H1 (cell line): ENCODE results near the gene MPPE1. TPM values are rescaled to one million over a fixed set of nuclear protein-coding genes. Genes with fewer than 3 reads are reported as not detected.

Experiments used
- CHD1 ChIP-seq: IDR thresholded peaks from 2 replicates; pipeline ENCODE4 v1.6.1; 2012; ENCODE audit warnings: low read depth, low read length, improper control_type of control experiment
- EGR1 ChIP-seq: IDR thresholded peaks from 2 replicates; pipeline ENCODE4 v1.6.1; 2011; ENCODE audit warnings: low read depth, low read length, borderline replicate concordance
- GABPA ChIP-seq: IDR thresholded peaks from 2 replicates; pipeline ENCODE4 v1.6.1; 2011; ENCODE audit warnings: mild to moderate bottlenecking, low read length, moderate library complexity, borderline replicate concordance; ENCODE audit not compliant: insufficient read depth
- GTF2F1 ChIP-seq: IDR thresholded peaks from 2 replicates; pipeline ENCODE4 v1.6.1; 2012; ENCODE audit warnings: low read depth, low read length, improper control_type of control experiment, borderline replicate concordance
- HDAC2 ChIP-seq, 2 experiments: fragments of 300-600 bp in 1 of 2; sonication (generic) in 1 of 2; IDR thresholded peaks; 2 replicates each; pipeline ENCODE4 v1.6.1; 2011 to 2012; ENCODE audit warnings: low read depth in 2 of 2, low read length in 2 of 2, mild to moderate bottlenecking in 2 of 2, moderate library complexity in 2 of 2, borderline replicate concordance in 1 of 2, inconsistent platforms in 1 of 2
- KDM1A ChIP-seq: fragments of 200-600, 300-600 bp; sonication (generic); IDR thresholded peaks from 2 replicates; pipeline ENCODE4 v1.7.1; 2016; ENCODE audit warnings: mild to moderate bottlenecking, low read length, borderline replicate concordance
- MAFK ChIP-seq: IDR thresholded peaks from 2 replicates; pipeline ENCODE4 v1.6.1; 2012; ENCODE audit warnings: low read depth, mild to moderate bottlenecking, improper control_type of control experiment, low read length
- NRF1 ChIP-seq: IDR thresholded peaks from 2 replicates; pipeline ENCODE4 v1.6.1; 2011; ENCODE audit warnings: mild to moderate bottlenecking, low read depth, low read length, improper control_type of control experiment
- PHF8 ChIP-seq: fragments of 200-600 bp; sonication (generic); conservative IDR thresholded peaks from 2 replicates; pipeline ENCODE4 v1.7.1; 2012; ENCODE audit warnings: low read depth, mild to moderate bottlenecking, inconsistent platforms, low read length, moderate library complexity
- RFX5 ChIP-seq: IDR thresholded peaks from 2 replicates; pipeline ENCODE4 v1.6.1; 2011; ENCODE audit warnings: low read depth, low read length, improper control_type of control experiment, borderline replicate concordance
- SAP30 ChIP-seq: fragments of 300-600 bp; sonication (generic); IDR thresholded peaks from 2 replicates; pipeline ENCODE4 v1.7.1; 2012; ENCODE audit warnings: low read length, moderate library complexity, mild to moderate bottlenecking, inconsistent platforms; ENCODE audit not compliant: insufficient read depth, insufficient replicate concordance
- SP1 ChIP-seq: IDR thresholded peaks from 2 replicates; pipeline ENCODE4 v1.6.1; 2011; ENCODE audit warnings: low read depth, low read length
- TAF1 ChIP-seq: IDR thresholded peaks from 2 replicates; pipeline ENCODE4 v1.6.1; 2011; ENCODE audit warnings: mild to moderate bottlenecking, low read depth, low read length
- TAF7 ChIP-seq: optimal IDR thresholded peaks from 2 replicates; pipeline ENCODE3; 2011; ENCODE audit warnings: low read depth, mild to moderate bottlenecking, inconsistent platforms, low read length, moderate library complexity, borderline replicate concordance
- TCF12 ChIP-seq: IDR thresholded peaks from 2 replicates; pipeline ENCODE4 v1.6.1; 2011; ENCODE audit warnings: low read depth, mild to moderate bottlenecking, low read length
- YY1 ChIP-seq: IDR thresholded peaks from 2 replicates; pipeline ENCODE4 v1.6.1; 2011; ENCODE audit warnings: low read depth, mild to moderate bottlenecking, low read length
- polyA plus RNA-seq, 7 experiments: library from polyadenylated mRNA; depleted of rRNA in 3 of 7; stranded (reverse) in 5 of 7; unstranded in 2 of 7; fragments of >200 nt in 5 of 7; fragments of 200-250 nt in 2 of 7; gene quantifications; 1 replicate in 5 of 7; 2 replicates in 1 of 7; 4 replicates in 1 of 7; pipeline versions ENCODE4 v1.2.1 to v1.2.3, GENCODE V29; 2011 to 2013; ENCODE audit warnings: missing spikeins in 2 of 7, mixed read lengths in 2 of 7
- total RNA-seq: library from RNA; stranded (reverse); fragmentation: NEBNext Ultra II Directional; extraction: Animal tissue kit (Norgen Biotek cat#: 25700); gene quantifications from 2 replicates; pipeline ENCODE4 v1.2.1, GENCODE V29; 2021
- TF ChIP-seq, protein P1 (sequence below): IDR thresholded peaks from 2 replicates; pipeline ENCODE4 v1.6.1; 2012; ENCODE audit warnings: inconsistent platforms
- TF ChIP-seq, protein P2 (sequence below): IDR thresholded peaks from 2 replicates; pipeline ENCODE4 v1.6.1; 2012; ENCODE audit warnings: low read length, inconsistent platforms
- TF ChIP-seq, protein P3 (sequence below): IDR thresholded peaks from 2 replicates; pipeline ENCODE4 v1.6.1; 2011; ENCODE audit warnings: low read depth, mild to moderate bottlenecking, low read length; ENCODE audit not compliant: insufficient read depth
- TF ChIP-seq, protein P4 (sequence below): IDR thresholded peaks from 2 replicates; pipeline ENCODE4 v1.6.1; 2012; ENCODE audit warnings: inconsistent platforms

Gene MPPE1
- total and polyA plus RNA-seq, 2 of the 8 experiments (the other 6 are each of a cell fraction or from before 2014, with no cell fraction given), result 13.7 to 20.9 TPM

DNA sequence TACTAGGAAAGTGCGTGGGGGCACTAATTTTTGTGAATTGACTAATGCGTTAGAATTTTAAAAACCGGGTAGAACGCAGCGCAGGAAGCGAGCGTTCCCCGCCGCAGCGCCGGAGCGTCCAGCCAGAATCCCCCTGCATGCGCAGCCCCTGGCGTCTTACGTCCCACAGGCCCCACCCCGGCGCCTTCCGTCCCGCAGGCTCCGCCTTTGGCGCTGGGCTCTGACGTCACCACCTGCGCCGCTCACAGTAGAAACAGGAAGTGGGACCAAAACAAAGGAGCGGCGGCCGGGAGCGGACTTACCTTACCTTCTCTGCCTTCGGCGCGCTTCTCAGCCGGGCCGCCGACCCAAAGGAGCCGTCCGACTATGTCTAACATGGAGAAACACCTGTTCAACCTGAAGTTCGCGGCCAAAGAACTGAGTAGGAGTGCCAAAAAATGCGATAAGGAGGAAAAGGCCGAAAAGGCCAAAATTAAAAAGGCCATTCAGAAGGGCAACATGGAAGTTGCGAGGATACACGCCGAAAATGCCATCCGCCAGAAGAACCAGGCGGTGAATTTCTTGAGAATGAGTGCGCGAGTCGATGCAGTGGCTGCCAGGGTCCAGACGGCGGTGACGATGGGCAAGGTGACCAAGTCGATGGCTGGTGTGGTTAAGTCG lies 56.8 kb downstream of the MPPE1 start, which contains the start of gene CHMP1B (continued):
- TF ChIP-seq SAP30 (no peak), TAF1 (peak; percentile 99), TAF7 (peak; percentile 89), KDM1A (no peak), CHD1 (no peak), GTF2F1 (0 out of 2 replicates have a peak, but pooled peaks have one; percentile 29), HDAC2 (IDR thresholded peaks at IDR 0.05; ENCODE audit: borderline replicate concordance in 1 of 2, low read depth in 2 of 2, low read length in 2 of 2) (0 out of 4 replicates have a peak, but pooled peaks of 1 of the 2 experiments have one; percentile 46), MAFK (no peak), TCF12 (no peak), SP1 (peak; percentile 83; the same call in 1 of the 2 replicates), GABPA (no peak), NRF1 (peak; percentile 29; the same call in 1 of the 2 replicates), EGR1 (no peak), PHF8 (peak; percentile 93), RFX5 (no peak), YY1 (no peak; the same call in 1 of the 2 replicates)
- TF ChIP-seq, protein P1, sequence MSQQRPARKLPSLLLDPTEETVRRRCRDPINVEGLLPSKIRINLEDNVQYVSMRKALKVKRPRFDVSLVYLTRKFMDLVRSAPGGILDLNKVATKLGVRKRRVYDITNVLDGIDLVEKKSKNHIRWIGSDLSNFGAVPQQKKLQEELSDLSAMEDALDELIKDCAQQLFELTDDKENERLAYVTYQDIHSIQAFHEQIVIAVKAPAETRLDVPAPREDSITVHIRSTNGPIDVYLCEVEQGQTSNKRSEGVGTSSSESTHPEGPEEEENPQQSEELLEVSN, result no peak
- TF ChIP-seq, protein P2, sequence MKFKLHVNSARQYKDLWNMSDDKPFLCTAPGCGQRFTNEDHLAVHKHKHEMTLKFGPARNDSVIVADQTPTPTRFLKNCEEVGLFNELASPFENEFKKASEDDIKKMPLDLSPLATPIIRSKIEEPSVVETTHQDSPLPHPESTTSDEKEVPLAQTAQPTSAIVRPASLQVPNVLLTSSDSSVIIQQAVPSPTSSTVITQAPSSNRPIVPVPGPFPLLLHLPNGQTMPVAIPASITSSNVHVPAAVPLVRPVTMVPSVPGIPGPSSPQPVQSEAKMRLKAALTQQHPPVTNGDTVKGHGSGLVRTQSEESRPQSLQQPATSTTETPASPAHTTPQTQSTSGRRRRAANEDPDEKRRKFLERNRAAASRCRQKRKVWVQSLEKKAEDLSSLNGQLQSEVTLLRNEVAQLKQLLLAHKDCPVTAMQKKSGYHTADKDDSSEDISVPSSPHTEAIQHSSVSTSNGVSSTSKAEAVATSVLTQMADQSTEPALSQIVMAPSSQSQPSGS, result no peak
- TF ChIP-seq, protein P3, sequence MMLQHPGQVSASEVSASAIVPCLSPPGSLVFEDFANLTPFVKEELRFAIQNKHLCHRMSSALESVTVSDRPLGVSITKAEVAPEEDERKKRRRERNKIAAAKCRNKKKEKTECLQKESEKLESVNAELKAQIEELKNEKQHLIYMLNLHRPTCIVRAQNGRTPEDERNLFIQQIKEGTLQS, result peak; percentile 92
- TF ChIP-seq, protein P4, sequence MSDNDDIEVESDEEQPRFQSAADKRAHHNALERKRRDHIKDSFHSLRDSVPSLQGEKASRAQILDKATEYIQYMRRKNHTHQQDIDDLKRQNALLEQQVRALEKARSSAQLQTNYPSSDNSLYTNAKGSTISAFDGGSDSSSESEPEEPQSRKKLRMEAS, result peak; percentile 37
